Keratinocyte (primary cell): Measurements from ENCODE around the gene MED26. TPM values are rescaled to one million over a fixed set of nuclear protein-coding genes. Genes with fewer than 3 reads are reported as not detected.

Experiments used
- DNase-seq: peaks from one replicate; pipeline ENCODE4 v3.0.0-alpha.2; 2011; ENCODE audit warnings: low read depth, missing footprints, low spot score
- FAIRE-seq: peaks from 2 replicates; lab custom pipeline; 2011; peaks lifted over from hg19 to GRCh38; lab: Jason Lieb, UNC
- H2AFZ ChIP-seq: 2 replicates; pipeline ENCODE4 v1.6.0; 2012; ENCODE audit warnings: low read length, control low read depth, inconsistent platforms; ENCODE audit not compliant: control insufficient read depth
- H3K27ac ChIP-seq: 2 replicates; pipeline ENCODE4 v1.5.1; 2011; ENCODE audit warnings: low read length; ENCODE audit not compliant: control insufficient read depth, insufficient read depth
- H3K27me3 ChIP-seq: 3 replicates; pipeline ENCODE4 v1.6.0; 2011; ENCODE audit warnings: low read length; ENCODE audit not compliant: control insufficient read depth, insufficient read depth; ENCODE audit errors: extremely low read depth
- H3K36me3 ChIP-seq, 2 experiments: 2 replicates in 1 of 2; 3 replicates in 1 of 2; pipeline ENCODE4 v1.5.1; 2011; ENCODE audit warnings: low read length in 2 of 2, mild to moderate bottlenecking in 1 of 2; ENCODE audit not compliant: control insufficient read depth in 2 of 2, insufficient read depth in 2 of 2; ENCODE audit errors: extremely low read depth in 1 of 2
- H3K4me1 ChIP-seq: 3 replicates; pipeline ENCODE4 v1.5.1; 2011; ENCODE audit warnings: low read length; ENCODE audit not compliant: control insufficient read depth, insufficient read depth; ENCODE audit errors: extremely low read depth
- H3K4me2 ChIP-seq: 3 replicates; pipeline ENCODE4 v1.6.0; 2011; ENCODE audit warnings: low read depth, low read length; ENCODE audit not compliant: control insufficient read depth, insufficient read depth; ENCODE audit errors: extremely low read depth
- H3K4me3 ChIP-seq, 3 experiments: fragments of 200-600 bp in 1 of 3; sonication (generic) in 1 of 3; 2 replicates in 2 of 3; 3 replicates in 1 of 3; pipeline ENCODE4 v1.5.1; 2011 to 2016; ENCODE audit warnings: low read length in 3 of 3, mild to moderate bottlenecking in 3 of 3, control low read depth in 2 of 3, inconsistent platforms in 1 of 3, low read depth in 1 of 3, mixed read lengths in 1 of 3, mixed run types in 1 of 3, moderate library complexity in 1 of 3; ENCODE audit not compliant: control insufficient read depth in 2 of 3, insufficient read depth in 2 of 3; ENCODE audit errors: extremely low read depth in 1 of 3
- H3K79me2 ChIP-seq: 2 replicates; pipeline ENCODE4 v1.6.0; 2012; ENCODE audit warnings: low read length; ENCODE audit not compliant: control insufficient read depth, insufficient read depth
- H3K9ac ChIP-seq: 3 replicates; pipeline ENCODE4 v1.6.0; 2011; ENCODE audit warnings: low read length; ENCODE audit not compliant: control insufficient read depth, insufficient read depth; ENCODE audit errors: extremely low read depth
- H3K9me1 ChIP-seq: 3 replicates; pipeline ENCODE4 v1.6.0; 2011; ENCODE audit warnings: low read length; ENCODE audit not compliant: control insufficient read depth, insufficient read depth; ENCODE audit errors: extremely low read depth
- H3K9me3 ChIP-seq: 2 replicates; pipeline ENCODE4 v1.5.1; 2012; ENCODE audit warnings: low read depth, low read length; ENCODE audit not compliant: control insufficient read depth
- H4K20me1 ChIP-seq: 3 replicates; pipeline ENCODE4 v1.6.0; 2011; ENCODE audit warnings: low read length; ENCODE audit not compliant: control insufficient read depth, insufficient read depth; ENCODE audit errors: extremely low read depth
- EZH2 ChIP-seq: IDR thresholded peaks from one replicate; pipeline ENCODE4 v1.6.1; 2012; ENCODE audit warnings: inconsistent platforms, mild to moderate bottlenecking, low read length, moderate library complexity
- dilution Hi-C: fragments of 300-500 bp; cut with MboI; formaldehyde crosslinking; loops from one replicate; pipeline ENCODE4 v1.7.0; 2020; ENCODE audit warnings: low sequenced_read_pairs; ENCODE audit not compliant: extremely low pct_ligation_motif_present
- polyA plus RNA-seq, 5 experiments: library from polyadenylated mRNA; depleted of rRNA in 3 of 5; stranded (reverse) in 3 of 5; stranded (forward) in 1 of 5; unstranded in 1 of 5; fragments of >200 nt; gene quantifications; 1 replicate in 1 of 5; 2 replicates in 3 of 5; 3 replicates in 1 of 5; pipeline versions ENCODE4 v1.2.1 to v1.2.3, GENCODE V29; 2011 to 2012; ENCODE audit warnings: missing spikeins in 2 of 5, low read depth in 1 of 5, low replicate concordance in 1 of 5
- small RNA-seq, 3 experiments: library from RNA; depleted of rRNA; stranded (forward); fragments of <200 nt; gene quantifications; one replicate each; pipeline ENCODE3, GENCODE V24; 2012; ENCODE audit warnings: low read depth in 3 of 3, low replicate concordance in 1 of 3; ENCODE audit not compliant: insufficient read length in 3 of 3
- TF ChIP-seq, protein P1 (sequence below), 3 experiments: IDR thresholded peaks in 1 of 3; conservative IDR thresholded peaks in 1 of 3; optimal IDR thresholded peaks in 1 of 3; 2 replicates in 2 of 3; 3 replicates in 1 of 3; pipeline versions ENCODE3 to v1.5.1; 2011; ENCODE audit warnings: low read length in 3 of 3, mild to moderate bottlenecking in 3 of 3, moderate library complexity in 2 of 3, control low read depth in 1 of 3, inconsistent platforms in 1 of 3; ENCODE audit not compliant: insufficient read depth in 2 of 3; ENCODE audit errors: extremely low read depth in 1 of 3

MED26 gene
- polyA plus RNA-seq, 1 donor (not counting 4 experiments of a cell fraction or from before 2014, with no cell fraction given) = 4.7 TPM

DNA sequence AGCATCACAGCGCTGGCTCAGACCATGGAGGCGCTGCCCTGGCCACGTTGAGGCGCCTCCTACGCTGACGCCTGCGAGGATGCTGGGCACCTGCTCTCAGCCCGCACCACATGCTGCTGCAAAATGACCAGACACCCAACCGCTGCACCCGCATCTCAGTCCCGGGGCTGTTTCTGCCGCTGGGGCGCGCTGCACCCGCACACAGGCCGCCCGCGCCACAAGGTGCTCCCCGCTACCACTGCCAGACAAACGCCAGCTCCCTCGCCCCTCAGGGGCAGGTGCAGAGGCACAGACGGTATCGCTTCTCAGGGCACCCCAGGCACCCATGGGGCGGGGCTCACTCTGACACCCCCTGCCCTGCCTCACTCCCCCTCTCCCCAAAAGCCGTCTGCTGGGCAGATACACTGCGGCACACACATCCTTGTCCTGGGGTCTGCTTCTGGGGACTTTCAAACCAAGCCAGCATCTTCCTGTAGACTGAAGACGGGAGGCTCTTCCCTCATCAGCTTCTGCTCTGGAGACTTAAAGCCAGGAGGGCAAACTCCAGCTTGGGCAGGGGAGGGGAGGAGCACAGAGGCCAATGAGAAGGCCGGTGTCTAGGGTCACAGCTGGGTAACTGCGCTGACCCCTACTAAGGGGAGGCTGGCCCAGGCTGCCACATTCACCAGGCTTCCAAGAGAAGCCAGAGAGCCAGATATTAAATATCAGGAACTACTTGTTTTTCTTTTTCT, 102.1 kb downstream of the MED26 start:
- Histone ChIP-seq H3K9me1 (no peaks in the 10 kb centered on the region), H3K36me3 (peaks cover 54 to 57% of the 10 kb centered on the region in 2 experiments), H3K4me3 (no peak overlapping the region), H3K9ac (no peak overlapping the region), H3K4me2 (no peak overlapping the region), H3K27me3 (no peaks in the 10 kb centered on the region), H3K4me1 (no peaks in the 10 kb centered on the region), H3K9me3 (no peaks in the 10 kb centered on the region), H4K20me1 (no peaks in the 10 kb centered on the region), H3K79me2 (peaks cover 7% of the 10 kb centered on the region), H2AFZ (no peak overlapping the region), H3K27ac (no peak overlapping the region)
- dilution Hi-C loops = no loop called here
- TF ChIP-seq, protein P1, sequence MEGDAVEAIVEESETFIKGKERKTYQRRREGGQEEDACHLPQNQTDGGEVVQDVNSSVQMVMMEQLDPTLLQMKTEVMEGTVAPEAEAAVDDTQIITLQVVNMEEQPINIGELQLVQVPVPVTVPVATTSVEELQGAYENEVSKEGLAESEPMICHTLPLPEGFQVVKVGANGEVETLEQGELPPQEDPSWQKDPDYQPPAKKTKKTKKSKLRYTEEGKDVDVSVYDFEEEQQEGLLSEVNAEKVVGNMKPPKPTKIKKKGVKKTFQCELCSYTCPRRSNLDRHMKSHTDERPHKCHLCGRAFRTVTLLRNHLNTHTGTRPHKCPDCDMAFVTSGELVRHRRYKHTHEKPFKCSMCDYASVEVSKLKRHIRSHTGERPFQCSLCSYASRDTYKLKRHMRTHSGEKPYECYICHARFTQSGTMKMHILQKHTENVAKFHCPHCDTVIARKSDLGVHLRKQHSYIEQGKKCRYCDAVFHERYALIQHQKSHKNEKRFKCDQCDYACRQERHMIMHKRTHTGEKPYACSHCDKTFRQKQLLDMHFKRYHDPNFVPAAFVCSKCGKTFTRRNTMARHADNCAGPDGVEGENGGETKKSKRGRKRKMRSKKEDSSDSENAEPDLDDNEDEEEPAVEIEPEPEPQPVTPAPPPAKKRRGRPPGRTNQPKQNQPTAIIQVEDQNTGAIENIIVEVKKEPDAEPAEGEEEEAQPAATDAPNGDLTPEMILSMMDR (optimal IDR thresholded peaks at IDR 0.05 in 1 of 3, IDR thresholded peaks at IDR 0.05 in 1 of 3, conservative IDR thresholded peaks at IDR 0.05 in 1 of 3; ENCODE audit: extremely low read depth in 1 of 3, insufficient read depth in 2 of 3, low read length in 3 of 3) = no peak
- TF ChIP-seq EZH2 = no peak
- DNase-seq (no peak), FAIRE-seq (no peak)

DNA sequence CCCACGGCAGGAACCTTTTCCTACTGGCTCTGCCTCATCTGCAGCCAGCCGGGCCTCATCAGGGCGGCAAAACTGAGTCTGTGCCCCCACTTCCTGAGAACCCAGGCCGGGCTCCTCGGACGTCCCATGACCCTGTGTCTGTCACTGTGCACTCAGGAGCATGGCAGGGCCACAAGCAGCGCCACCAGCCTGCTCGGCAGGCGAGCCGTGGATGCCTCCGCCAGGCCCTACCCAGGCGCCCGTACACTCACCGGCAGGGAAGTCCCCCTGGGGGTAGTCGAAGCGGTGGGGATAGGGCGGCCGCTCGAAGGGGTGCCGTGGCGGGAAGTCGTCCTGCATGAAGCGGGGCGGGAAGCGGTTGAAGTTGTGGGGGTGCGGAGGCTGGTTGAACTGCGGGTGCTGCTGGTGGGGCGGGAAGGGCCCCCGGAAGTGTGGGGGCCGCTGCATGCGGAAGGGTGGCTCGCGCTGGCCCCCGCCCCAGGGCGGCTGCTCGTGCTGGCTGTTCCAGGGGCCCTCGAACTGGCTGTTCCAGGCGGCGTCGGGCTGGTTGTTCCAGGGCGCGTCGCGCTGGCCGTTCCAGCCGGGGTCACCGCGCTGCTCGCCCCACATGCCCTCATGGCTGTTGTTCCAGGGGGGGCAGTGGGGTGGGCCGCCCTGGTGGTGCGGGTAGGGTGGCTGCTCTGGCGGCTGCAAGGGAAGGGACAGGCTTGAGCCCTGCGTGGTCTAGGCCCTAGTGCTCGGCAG, 102.8 kb downstream of the MED26 start:
- peaks cover 7% of the 10 kb centered on the region for H3K79me2 ChIP-seq
- no peaks in the 10 kb centered on the region for H4K20me1 ChIP-seq
- peaks cover 49 to 56% of the 10 kb centered on the region in 2 experiments for H3K36me3 ChIP-seq
- H3K27ac ChIP-seq = no peak overlapping the region
- no peaks in the 10 kb centered on the region for H3K4me1 ChIP-seq
- H3K4me3 ChIP-seq = no peak overlapping the region
- dilution Hi-C loops = no loop called here
- DNase-seq (no peak), FAIRE-seq (no peak)
- H3K9me3 ChIP-seq = no peaks in the 10 kb centered on the region
- TF ChIP-seq, protein P1 (optimal IDR thresholded peaks at IDR 0.05 in 1 of 3, IDR thresholded peaks at IDR 0.05 in 1 of 3, conservative IDR thresholded peaks at IDR 0.05 in 1 of 3; ENCODE audit: extremely low read depth in 1 of 3, insufficient read depth in 2 of 3, low read length in 3 of 3) = no peak
- TF ChIP-seq EZH2 = no peak
- no peak overlapping the region for H3K4me2 ChIP-seq
- no peaks in the 10 kb centered on the region for H3K27me3 ChIP-seq
- no peak overlapping the region for H2AFZ ChIP-seq
- no peaks in the 10 kb centered on the region for H3K9me1 ChIP-seq
- H3K9ac ChIP-seq = no peak overlapping the region

Small RNAs within 50 kb of the gene (small RNA-seq; reads per million reads assigned to genes)
- gene RN7SL146P = 0 reads per million in 3 experiments

Other genes with a start within 250 kb of the MED26 start
- 10.5 to 16.1 TPM (median 12.5 TPM) in 3 replicates for gene EPS15L1, start 156.2 kb downstream of the MED26 start, polyA plus RNA-seq
- 0.04 to 0.05 TPM in 2 of 3 replicates, not detected in the other for gene CALR3, start 132.0 kb downstream of the MED26 start, polyA plus RNA-seq
- 1.7 to 3.2 TPM (median 2.7 TPM) in 3 replicates for gene C19orf44, start 131.8 kb downstream of the MED26 start, polyA plus RNA-seq
- gene CHERP, start 85.8 kb downstream of the MED26 start, polyA plus RNA-seq = 3.3 to 9.1 TPM (median 3.6 TPM) in 3 replicates
- gene SLC35E1, start 55.8 kb downstream of the MED26 start, polyA plus RNA-seq = 30.3 to 42.0 TPM (median 39.1 TPM) in 3 replicates
- gene SMIM7, start 31.9 kb upstream of the MED26 start, polyA plus RNA-seq = 69.2 to 79.1 TPM (median 76.8 TPM) in 3 replicates
- 2.5 to 4.6 TPM (median 3.3 TPM) in 3 replicates for gene TMEM38A, start 32.9 kb upstream of the MED26 start, polyA plus RNA-seq
- 0.45 to 0.89 TPM (median 0.55 TPM) in 3 replicates for gene NWD1, start 91.6 kb upstream of the MED26 start, polyA plus RNA-seq
- 30.9 to 35.9 TPM (median 32.8 TPM) in 3 replicates for gene SIN3B, start 201.2 kb upstream of the MED26 start, polyA plus RNA-seq